ENCODE measurements around the gene PKNOX2.

The PKNOX2 gene

DNA sequence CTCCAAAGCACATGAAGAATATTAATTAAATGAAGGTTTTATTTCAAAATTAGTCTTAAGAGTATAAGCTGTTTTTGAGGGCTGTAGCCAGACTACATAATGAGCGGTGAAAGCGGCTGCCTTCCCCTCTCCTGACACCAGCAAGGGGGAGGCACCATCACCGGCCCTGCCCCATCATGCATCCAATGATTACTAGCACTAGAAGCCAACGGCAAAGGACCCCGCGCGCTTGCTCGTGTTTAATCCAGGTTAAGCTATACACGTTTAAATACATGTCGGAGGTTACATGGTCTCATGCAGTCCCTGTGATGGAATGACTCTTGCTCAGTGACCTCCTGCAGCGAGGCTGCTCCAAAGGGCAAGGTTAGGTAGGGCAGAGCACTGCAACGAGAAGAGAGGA lies 281.2 kb downstream of the PKNOX2 start:
- DNase-seq (ENCODE audit: low read depth), result no peak

DNA sequence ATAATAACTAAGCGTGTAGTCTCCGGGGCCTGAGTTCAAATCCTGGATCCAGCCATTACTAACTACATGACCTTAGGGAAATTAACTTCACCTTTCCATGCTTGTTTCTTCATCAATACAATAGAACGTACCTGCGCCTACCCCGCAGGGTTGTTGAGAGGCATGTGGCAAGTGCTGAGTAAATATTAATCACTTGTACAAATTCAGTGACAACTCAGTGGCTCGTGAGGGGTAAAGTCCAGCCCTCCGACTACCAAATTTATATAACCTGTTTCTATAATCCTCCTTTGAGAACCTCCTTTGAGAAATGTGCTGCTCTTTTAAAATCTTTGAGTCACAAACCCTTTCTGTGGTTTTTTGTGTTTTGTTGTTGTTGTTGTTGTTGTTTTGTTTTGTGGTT lies 281.7 kb downstream of the PKNOX2 start:
- no peak for DNase-seq (ENCODE audit: low read depth)

- no peak for DNase-seq (ENCODE audit: low read depth)
Observed at GRCh38 chr11:125447721-125448120, 283.2 kb downstream of the PKNOX2 start.

- DNase-seq (ENCODE audit: low read depth), result no peak
Observed at GRCh38 chr11:125448136-125448535, 283.6 kb downstream of the PKNOX2 start.

DNA sequence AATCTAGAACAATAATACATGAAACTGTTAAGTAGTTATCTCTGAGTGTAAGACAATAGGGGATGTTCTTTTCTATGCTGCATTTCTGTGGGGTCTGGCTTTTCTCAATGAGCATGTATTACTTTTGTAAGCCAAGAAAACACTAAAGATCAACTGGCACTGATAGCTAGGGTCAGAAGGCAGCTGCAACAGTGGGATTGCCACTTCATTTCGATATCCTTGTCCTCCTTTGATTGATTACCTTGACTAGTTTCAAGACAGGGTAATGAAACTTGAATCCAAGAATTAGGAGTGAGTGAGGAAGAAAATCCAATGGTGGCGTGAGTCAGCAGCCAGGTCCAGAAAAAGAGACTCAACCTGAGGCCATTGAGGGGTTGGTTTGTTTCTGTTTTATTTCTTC lies 285.0 kb downstream of the PKNOX2 start:
- DNase-seq (ENCODE audit: low read depth), result no peak

- DNase-seq (ENCODE audit: low read depth), result no peak
Observed at GRCh38 chr11:125451400-125452124, 287.0 kb downstream of the PKNOX2 start.

DNA sequence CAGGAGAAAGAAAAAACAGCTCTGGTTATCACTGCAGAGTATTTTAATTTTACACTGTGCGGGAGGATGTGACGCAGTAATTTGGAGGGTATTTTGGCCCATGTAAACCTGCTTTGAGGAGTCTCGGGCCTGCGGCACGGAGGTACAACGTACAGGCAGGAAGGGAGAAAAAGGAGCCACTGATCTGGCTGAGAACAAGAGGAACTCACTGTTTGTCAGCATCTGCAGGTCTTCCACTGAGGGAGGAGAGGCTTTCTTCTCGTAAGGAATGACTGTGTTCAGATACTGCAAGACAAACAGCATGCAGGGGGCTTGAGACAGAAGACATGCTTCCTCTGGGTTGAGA lies 287.5 kb downstream of the PKNOX2 start:
- DNase-seq (ENCODE audit: low read depth), result no peak

DNA sequence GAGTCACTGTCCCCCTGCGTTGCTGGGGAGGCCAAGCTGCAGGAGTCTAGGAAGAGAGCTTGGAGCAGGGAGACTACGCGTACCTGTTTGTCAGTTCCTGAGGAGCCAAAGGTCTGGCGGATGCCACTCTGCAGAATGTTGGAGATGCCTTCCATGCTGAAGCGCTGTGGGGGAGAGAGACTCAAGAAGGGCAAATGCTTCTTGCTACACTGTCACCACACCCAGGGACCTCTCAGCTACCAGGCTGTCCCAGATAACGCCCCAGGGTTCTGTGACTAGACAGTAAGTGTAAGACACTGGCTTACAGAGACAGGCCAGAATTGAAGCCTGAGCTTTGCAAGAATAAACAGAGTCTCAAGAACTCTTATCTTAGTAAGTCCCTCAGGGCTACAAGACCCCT lies 289.5 kb downstream of the PKNOX2 start:
- DNase-seq (ENCODE audit: low read depth), result no peak

- DNase-seq (ENCODE audit: low read depth), result no peak
Observed at GRCh38 chr11:125455851-125456250, 291.3 kb downstream of the PKNOX2 start.

- no peak for DNase-seq (ENCODE audit: low read depth)
Observed at GRCh38 chr11:125457814-125458343, 293.3 kb downstream of the PKNOX2 start.

DNA sequence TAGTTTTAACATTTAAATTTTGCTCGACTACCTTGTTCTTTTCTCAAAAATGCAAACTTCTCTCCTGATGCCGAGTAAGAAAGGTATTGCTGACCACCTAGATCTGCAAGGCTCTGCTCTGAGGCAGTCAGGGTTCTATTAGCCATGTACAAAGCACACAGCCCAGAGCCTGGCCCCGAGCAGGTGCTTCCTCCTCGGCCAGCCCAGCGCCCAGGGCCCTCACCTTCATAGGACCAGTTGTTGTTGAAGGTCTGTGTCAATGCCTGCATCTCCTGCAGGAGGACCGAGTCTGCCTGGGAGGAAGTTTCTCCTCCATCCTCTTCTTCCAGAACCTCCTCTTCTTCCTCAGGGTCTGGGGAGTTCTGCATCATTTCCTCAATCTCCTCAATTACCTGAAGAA lies 295.7 kb downstream of the PKNOX2 start:
- no peak for DNase-seq (ENCODE audit: low read depth)

DNA sequence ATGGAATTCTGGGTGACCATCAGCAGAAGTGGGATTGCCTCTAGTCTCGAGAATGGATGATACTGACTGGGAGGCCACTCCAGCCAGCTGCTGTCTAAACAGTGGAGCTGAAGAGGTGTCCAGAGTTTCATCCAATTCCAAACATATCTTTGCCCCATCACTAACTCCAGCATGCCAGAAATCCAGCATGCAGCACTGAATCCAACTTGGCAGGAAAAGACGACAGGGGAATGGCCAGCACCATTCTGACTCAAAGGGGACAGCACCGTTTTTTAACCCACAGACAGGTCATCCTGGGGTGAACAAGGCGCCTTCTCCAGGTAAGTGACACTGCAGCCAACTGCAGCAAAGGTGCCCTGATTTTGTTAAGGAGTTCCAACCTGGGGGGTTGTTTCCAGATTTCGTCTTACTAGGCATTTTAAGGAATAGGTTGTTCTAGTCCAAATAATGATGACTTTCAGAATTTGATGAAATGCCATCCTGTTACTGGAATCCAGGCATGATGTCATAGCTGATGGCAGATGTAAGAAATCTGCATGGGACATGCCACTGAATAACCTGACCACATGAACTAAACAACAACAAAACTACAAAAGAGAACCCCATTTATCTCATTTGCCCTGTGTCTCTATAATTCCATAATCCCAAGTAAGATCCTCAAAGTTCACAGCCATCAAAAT lies 299.2 kb downstream of the PKNOX2 start:
- no peak for DNase-seq (ENCODE audit: low read depth)

DNA sequence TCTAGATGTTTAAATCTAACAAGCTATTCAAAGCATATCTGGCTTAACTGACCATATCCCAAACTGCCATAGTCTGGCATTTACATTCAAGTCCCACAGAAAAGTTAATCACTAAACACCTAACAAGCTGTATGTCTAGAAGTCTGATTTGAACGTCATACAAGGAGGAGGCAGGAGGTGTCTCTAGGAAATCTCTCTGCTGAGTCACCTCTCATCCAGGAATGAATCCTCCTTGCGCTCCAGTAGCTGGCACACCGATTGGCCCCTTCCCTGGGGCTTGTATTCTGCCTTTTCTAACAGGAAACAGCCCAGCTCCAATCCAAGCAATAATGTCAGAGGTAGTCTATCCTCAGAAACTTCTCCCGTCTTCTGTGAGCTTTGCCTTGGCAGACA lies 299.7 kb downstream of the PKNOX2 start:
- DNase-seq (ENCODE audit: low read depth), result no peak

- DNase-seq (ENCODE audit: low read depth), result no peak
Observed at GRCh38 chr11:125464666-125465065, 300.1 kb downstream of the PKNOX2 start.

DNA sequence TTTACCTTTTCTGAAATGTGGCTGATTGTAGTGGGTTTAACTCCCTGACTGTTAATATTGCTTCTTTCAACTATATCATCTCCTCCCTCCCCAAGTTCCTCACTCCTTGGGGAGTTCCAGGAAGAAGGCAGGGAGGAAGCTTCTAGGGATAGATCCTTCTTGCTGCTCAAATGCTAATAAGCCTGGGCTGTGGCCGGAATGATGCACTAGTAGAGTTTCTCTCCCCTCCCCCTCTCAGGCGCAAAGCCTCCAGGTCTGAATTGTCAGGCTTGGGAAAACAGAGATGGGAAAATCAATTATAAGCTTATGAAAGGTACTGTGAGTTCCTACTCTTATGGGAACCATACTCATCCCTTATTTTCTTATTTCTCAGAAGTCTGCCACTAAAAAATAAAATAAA lies 300.7 kb downstream of the PKNOX2 start:
- DNase-seq (ENCODE audit: low read depth), result no peak

DNA sequence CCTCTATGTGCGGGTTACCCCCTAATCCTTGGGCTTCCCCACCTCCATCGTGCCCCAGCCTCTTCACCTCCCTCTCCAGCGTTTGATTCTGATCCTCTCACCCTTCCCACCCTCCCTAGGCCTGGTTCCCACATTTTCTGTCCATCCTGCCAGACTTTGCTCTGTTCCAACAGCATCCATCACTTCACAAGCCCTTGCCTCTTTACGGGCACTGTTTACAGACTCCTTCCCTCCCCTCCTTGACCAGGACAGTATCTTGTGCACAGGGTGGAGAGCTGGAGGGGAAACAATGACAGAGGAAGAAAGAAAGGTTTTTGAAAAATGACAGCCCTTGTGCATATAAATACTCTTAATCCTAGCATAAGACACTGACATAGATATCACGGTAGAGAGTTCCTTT lies 301.1 kb downstream of the PKNOX2 start:
- DNase-seq (ENCODE audit: low read depth), result no peak

GRCh38 chr11:125468025-125468424 lies 303.5 kb downstream of the PKNOX2 start:
- DNase-seq (ENCODE audit: low read depth), result no peak

- no peak for DNase-seq (ENCODE audit: low read depth)
Observed at GRCh38 chr11:125468852-125469251, 304.3 kb downstream of the PKNOX2 start.

DNA sequence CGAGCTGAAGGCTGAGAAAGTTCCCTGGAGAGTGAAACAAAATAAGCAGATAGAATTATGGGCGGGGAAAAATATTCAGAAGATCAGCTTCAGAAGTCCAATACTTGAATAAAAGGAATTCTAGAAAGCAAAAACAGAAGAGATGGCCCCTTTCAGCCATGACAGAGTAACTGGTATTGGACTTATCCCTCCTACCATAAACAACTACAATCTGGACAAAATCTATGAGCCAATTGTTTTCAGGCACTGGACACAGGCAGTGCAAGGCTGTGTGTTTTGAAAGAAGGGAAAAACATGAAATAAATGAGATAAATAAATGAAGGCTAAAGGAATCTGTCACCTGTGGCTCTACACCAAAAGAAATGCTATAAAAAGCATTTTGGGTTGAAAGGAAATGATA lies 305.8 kb downstream of the PKNOX2 start:
- no peak for DNase-seq (ENCODE audit: low read depth)

GRCh38 chr11:125476721-125477120 lies 312.2 kb downstream of the PKNOX2 start:
- DNase-seq (ENCODE audit: low read depth), result no peak

GRCh38 chr11:125479137-125479536 lies 314.6 kb downstream of the PKNOX2 start:
- DNase-seq (ENCODE audit: low read depth), result no peak

- DNase-seq (ENCODE audit: low read depth), result no peak
Observed at GRCh38 chr11:125481531-125481930, 317.0 kb downstream of the PKNOX2 start.

All from stimulated activated CD8-positive, alpha-beta memory T cell treated with anti-CD3 and anti-CD28 coated beads, Interleukin-7, amount 100 ng/mL, for 24 hours (primary cell).